NCI-H1048 (cell line): ENCODE measurements around the gene TRIP6.
"Not testable (repeated sequence)": the region's sequence is repeated elsewhere in the genome, so short reads cannot be mapped to it uniquely, and the experiment has no call there.

ENCODE experiments used
- DNase-seq: peaks from one replicate; lab custom pipeline; 2025; lab: John Stamatoyannopoulos, UW

The TRIP6 gene

DNA sequence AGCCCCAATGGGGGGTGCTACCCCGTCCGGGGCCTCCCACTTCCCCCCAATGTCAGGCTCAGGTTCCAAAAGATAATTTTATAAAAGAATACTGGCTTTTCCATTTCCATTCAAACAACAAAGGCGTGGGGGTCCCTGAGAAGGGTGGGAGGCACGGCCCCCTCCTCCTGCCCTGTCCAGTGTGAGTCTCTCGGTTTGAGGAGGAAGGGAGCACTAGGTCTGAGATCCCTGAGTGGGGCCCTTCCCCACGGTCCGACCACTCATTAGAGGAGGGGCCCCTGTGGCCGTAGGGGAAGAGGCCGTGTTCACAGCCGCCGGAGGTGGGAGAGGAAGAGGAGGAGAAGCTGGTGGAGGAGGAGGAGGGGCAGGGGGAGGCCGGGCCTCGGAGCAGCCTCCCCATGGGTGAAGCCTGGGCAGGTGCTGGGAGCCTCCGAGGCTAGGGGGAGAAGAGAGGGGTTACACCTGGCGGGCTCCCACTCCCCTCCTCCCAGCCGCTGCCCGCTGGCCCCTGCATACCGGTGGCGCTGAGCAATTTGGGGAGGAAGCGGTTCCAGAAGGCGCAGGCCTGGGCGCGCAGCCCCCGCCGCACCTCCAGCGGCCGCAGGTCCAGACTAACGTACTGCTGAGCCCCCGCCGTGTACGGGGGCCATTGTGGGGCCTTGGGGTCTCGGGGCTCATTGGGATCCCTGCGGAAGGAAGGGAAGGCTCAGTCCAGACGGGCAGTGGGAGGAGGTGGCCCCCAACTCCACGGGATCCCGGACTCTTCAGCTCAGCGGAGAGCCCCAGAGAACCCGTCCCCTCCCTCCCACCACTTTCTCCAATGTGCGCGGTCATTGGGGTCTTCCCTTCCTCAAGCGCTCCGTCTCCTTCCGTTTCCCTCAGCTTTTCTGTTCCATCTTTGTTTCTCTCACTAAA, 23.7 kb downstream of the TRIP6 start:
- no peak for DNase-seq

DNA sequence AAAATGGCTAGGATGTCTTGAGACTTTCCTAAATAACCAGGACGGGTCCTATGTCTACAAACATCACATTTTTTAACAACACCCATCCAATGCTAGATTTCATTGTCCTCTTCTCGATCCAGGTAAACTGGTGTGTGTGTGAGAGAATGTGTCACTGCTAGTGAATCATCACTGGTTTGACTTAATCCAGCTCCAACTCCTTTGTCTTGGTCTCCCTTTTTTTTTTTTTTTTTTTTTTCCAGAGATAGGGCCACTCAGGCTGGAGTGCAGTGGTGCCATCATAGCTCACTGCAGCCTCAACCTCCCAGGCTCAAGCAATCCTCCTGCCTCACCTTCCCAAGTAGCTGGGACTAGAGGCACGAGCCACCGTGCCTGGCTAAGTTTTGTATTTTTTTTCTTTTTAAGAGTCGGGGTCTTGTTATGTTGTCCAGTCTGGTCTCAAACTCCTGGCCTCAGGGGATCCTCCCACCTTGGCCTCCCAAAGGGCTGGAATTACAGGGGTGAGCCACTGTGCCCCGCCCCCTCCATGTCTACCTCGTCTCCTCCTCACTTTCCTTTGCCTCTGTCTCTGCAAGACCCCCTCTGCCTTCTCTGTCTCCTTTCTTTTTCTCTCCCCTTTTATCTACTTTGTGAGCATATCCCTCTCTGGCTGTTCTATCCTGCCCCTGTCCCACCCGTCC, 24.5 kb downstream of the TRIP6 start:
- no peak for DNase-seq

DNA sequence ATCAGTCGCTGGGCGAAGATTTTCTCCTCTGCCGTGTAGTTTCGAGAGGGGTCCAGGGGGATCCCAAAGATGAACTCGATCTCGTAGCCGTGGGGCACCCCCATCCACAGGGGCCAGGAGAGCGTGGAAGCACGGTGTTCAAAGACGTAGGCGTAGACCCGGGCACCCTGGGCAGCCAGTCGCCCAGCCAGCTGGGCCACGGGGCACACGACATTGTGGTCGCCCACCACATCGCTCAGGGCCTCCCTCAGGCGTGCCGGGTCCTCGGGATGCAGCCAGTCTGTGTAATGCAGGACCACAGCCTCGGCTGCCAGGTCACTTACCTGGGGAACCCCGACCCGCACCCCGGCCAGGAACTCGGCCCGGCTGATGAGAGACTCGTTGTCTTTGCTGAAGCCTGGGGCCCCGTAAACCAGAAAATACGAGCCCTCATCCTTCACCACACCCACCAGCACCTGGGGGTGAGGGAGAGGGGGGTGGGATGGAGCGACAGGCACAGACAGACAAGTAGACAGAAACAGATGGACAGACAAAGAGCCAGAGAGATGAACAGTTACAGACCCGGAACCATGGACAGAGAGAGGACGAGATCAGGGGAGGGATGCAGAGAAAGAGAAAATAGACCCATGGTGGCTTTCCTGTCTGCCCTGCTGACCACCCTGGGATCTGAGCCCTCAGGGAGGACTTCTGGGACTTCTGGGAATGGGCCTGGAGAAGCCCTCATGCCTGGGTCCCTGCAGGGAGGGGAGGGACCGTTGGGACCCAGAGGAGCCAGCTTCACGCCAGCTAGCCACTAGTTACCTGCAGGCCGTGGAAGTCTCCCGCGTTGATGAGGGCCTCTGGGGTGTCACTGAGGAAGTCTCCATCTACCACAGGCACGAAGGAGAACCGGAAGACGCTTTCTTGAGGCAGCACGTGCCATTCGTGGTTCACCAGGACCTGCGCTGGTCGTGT, 25.5 kb downstream of the TRIP6 start:
- no peak for DNase-seq

DNA sequence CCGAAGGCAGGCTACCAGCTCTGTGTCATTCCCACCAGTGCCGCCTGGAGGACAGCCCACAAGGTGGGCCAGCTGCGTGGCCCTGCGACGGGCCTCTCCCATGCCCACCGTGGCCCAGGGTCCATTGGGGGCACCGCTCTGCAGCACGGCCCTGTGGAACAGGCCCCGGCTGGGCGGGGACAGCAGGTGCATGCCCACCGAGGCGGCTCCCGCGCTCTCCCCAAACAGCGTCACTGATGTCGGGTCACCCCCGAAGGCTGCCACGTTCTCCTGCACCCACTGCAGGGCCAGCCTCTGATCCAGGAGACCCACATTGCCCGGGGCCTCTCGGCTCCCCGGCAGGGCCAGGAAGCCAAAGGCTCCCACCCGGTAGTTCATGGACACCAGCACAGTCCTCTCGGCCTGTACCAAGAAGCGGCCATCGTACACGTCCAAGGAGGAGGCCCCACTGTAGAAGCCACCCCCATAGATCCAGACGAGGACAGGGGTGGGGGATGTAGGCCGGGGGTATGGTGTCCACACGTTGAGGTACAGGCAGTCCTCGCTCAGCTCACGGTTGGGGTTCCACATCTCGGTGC, 26.2 kb downstream of the TRIP6 start:
- DNase-seq = no peak

DNA sequence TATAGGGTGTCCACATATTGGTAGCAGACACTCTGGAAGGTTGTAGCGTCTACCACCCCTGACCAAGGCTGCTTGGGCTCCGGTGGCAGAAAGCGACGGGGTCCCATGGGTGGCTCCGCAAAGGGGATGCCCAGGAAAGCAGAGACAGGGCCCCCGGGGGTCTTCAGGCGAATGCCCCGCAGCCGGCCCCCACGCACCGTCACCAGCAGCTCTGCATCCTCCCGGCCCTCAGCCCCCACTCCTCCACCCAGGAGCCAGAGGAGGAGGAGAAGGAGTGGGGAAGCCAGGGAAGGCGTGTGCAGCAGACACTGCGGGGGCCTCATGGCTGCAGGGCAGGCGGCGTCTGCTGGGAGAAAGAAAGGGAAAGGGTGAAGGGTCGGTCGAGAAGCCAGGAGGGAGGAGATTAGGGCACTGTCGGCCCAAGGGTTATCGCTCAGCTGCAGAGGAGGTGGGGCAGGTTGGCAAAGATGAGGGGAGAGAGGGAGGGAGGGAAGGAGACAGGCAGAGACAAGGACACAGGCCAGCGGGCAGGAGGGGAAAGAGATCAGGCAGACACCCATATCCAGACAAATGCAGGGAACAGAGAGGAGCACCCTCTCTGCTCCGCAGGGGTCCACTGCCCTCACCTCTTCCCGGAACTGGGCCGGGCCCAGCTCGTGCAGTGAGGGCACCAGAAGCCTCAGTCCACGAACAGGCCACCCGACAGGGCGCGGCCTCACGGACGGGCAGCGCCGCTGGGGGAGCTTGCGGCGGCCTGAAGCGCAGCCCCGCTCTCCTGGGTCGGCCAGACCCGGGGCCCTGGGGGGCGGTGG, 26.9 kb downstream of the TRIP6 start:
- no peak for DNase-seq

DNA sequence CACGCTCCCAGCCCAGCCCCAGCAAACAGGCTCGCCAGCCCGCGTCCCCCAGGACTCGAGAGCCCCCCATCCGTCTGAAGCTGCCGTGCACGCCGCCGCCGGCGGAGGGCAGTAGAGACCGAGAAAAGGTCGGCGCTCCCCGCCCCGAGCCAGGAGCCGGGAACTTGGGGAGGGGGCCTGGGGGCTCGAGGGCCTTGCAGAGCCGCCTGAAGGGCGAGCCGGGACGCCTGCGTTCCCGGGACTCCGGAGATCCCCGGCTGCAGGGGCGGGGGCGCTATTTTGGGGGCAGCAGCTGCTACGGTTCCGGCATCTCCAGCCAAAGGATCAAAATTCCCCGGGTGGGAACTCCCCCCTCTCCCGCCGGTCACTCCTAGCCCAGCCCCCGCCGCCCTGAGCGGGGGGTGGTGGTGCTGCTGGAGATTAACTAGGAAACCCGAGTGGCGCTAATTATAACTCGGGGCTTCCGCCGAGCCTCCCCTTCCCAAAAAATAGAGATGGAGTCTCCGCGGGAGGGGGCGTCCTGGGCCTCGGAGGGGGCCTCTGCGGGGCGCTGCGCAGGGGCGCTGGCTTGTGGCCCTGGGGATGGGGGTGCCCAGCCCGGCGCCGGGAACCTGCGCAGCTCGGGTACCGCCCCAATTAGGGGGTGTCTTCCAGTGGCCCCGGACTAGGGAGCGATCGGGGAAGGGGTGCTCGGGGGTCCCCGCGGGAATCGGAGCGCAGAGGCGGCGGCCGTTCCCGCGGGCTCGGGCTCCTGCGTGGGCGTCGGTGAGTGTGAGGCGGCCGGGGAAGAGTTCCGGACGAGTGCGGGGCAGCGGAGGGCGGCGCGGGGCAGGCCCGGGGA, 27.9 kb downstream of the TRIP6 start:
- no peak for DNase-seq

DNA sequence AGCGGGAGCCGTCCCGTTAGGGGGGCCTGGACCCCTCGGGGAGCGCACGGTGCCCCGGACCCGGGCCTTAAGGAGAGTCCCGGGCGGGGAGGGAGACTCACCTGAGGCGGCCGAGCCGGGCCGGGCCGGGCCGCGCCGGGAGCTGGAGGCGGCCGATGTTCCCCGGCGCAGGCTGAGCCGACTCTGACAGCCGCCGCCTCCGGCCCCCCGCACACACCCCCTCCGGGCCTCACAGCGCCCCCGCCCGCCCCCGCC, 28.4 kb downstream of the TRIP6 start, which contains the start of gene ACHE:
ACHE (minus strand) TSS at position 188 of the 255 bp plus-strand sequence. CDS start 1,656 bp downstream, outside the sequence.
- no peak for DNase-seq

DNA sequence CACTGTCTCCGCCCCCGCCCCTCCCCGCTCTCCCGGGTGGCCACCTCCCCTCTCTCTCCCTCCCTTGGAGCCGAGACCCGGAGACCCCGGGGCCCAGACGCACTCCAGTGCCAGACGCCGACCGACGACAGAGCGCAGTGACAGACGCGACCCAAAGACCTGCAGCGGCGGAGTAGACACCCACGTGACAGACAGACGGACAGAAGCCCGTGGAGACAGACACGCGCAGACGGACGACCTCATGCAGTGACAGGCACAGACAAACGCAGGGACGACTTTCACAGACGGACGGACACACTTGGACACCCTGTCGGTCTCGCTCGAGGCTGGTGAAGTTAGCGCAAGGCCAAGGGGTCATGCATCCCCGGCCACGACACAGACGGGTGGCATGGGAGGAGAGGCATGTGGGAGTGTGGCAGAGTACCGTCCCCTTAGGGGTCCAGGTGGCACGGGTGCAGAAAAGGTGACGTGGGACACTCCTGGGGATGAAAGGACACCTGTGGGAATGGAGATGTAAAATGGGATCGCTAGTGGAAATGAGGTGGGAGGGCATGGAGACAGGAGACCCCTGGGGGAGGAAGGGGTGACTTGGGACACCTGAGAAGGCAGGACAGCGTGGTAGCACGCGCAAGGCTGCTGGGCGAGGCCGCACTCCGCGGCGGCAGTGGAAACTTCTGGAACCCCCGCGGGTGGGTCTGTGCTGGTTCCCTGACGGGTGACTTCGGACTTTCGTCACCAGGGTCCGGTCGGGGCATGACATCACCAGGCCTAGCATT, 29.0 kb downstream of the TRIP6 start:
- no peak for DNase-seq

DNA sequence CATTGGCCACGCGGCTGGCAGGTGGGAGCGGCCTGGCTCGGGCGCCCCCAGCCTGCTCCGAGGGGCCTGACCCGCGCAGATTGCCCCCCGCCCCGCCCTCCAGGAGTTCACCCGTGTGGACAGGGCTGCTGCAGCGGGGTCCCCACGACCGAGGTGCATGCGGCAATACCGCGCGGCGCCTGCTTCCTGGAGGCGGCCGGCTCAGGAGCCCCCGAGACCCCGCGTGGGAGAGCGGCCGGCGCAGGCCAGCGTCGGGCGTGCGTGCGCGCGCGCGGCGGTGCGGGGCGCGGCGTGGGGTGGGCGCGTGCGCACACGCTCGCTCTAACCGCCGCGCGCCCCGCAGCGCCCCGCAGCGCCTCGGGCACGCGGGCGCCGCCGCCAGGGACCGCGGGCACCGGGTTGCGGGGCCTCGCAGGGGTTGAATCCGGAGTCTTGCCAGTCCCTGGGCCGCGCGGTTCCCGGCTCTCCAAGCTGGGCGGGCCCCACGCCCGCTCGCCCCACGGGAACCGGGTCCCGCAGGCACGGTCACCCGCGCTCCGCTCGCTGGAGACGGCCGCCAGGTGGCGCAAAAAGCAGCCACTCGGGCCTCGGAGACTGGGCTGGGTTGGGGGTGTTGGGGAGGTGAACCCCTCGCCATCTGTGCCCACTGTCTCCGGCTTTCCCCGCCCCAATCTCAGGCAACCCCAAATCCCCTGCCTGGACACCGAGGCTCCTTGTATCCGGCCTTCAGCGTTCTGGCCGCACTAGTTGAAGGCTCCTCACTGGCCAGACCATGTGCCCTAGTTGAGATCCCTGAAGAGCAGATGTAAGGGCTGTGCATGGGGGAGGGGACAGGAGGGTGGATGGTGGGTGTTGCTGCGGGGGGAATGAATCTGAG, 29.8 kb downstream of the TRIP6 start:
- no peak for DNase-seq

DNA sequence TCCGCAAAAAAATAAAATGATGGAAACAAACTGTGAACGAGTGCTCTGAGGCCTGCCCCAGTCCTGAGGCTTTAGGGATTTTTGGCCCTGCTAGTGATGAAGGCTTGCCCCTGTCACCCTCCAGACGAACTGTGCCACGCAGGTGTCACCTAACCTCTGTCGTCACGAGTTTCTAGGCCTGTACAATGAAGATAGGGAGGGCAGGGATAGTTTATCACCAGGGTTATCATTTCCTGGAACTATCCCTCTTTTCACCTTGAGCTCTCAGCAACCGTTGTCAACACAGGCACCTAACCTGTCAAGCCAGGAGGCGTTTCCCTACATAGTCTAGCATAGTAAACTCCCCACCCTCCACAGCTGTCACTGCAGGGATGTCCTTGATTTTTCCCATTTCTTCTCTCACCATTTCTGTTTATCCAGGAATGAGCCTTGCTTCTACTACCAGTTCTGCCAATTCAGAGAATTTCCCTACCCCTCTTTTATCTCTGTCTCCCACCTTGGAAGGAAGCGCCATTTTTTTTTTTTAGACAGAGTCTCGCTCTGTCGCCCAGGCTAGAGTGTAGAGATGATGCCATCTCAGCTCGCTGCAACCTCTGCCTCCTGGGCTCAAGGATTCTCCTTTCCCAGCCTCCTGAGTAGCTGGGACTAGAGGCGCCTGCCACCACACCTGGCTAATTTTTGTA, 30.7 kb downstream of the TRIP6 start:
- no peak for DNase-seq

DNA sequence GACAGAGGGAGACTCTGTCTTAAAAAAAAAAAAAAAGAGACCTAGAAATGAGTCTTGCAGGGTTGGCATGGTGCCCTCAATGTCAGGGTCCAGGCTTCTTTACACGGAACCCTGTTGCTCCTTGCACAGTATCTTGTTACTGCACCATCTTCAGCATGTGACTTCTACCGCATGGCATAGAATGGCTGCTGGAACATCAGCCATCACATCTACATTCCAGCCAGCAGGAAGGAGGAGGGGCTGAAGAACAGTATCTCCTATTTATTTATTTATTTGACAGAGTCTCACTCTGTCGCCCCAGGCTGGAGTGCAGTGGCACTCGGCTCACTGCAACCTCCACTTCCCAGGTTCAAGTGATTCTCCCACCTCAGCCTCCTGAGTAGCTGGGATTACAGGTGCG, 32.2 kb downstream of the TRIP6 start:
- no peak for DNase-seq

DNA sequence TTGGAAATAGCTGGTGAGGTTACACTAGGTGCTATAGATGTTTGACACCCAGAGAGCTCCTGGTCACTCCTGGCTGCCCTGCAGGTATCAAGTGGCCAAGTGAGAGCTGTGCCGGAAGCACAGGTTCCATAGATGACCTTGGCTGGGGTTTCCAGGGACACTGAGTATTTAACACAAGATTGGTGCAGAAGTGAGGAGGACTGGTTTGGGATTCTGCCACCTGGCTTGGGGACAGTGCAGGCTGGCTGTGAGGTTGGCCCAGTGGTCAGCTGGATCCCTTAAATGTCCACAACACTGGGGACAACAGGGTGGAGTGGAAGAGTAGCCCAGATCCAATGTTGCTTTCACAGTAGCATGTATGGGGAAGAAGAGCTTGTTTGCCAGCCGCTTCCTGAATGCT, 33.8 kb downstream of the TRIP6 start:
- no peak for DNase-seq

DNA sequence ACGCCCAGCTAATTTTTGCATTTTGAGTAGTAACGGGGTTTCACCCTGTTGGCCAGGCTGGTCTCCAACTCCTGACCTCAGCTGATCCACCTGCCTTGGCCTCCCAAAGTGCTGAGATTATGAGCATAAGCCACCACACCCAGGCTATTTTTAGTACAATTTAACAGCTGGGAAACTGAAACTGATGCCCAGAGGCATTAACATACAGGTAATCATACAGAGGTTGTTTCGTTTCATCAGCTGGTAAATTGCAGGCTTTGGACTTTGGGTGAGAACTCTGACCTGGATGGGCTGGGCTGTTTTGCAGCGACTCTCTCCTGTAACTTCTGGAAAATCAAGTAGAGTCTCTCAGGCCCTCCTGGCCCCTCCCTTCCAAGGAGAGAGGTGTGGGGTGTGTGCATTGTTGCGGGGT, 34.7 kb downstream of the TRIP6 start:
- DNase-seq = no peak

DNA sequence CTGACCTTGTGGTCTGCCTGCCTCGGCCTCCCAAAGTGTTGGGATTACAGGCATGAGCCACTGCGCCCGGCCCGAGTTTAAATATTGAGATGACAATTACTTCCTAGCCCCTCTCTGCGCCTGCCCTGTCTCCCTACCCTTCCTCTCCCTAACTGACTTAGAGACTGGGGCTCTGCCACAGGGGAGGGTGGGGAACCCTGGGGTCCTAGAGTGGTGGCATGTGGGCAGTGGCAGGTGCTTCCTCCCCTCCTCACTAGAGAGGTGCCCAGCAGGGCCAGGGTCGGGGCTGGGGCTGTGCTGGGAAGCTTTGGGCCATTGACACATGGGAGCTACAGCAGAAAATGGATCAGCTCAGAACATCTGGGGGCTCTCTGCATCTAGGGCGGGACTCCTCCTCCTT, 35.5 kb downstream of the TRIP6 start:
- DNase-seq = no peak

DNA sequence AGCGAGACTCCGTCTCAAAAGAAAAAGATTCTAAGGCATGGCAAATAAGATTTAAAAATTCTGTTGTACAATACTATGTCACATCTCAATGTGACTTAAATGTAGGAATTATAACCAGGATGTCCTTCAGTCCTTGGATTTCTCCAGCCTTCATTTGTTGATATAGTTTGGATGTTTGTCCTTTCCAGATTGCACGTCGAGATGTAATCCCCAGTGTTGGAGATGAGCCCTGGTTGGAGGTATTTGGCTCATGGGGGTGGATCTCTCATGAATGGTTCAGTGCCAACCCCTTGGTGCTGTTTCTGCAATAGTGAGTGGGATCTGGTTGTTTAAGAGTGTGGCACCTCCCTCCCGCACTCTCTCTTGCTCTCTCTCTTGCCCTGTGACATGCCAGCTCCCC, 41.3 kb downstream of the TRIP6 start:
- DNase-seq = no peak

DNA sequence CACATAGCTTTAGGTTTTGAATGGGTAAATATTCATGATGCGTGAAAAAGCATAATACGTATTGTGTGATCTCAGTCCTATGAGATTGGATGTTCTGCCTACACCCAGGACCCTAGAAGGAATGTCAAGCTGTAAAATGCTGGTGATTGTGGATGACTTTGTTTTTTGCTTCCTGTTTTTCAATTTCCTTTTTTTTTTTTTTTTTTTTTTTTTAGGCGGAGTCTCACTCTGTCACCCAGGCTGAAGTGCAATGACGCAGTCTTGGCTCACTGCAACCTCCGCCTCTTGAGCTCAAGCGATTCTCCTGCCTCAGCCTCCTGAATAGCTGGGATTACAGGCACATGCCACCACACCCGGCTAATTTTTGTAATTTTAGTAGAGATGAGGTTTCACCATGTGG, 43.3 kb downstream of the TRIP6 start:
- not testable (repeated sequence) for DNase-seq

DNA sequence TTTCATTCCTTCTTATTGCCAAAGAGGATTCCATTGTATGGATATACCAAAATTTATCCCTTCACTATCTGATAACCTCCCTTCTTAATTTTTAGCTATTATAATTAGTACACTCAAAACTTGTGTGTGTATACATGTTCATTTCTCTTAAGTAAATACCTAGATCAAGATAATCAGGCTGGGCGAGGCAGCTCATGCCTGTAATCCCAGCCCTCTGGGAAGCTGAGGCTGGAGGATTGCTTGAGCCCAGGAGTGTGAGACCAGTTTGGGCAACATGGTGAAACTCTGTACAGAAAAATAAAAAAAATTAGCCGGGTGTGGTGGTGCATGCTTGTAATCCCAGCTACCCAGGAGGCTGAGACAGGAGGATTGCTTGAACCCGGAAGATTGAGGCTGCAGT, 44.3 kb downstream of the TRIP6 start:
- no peak for DNase-seq
